Measurements from ENCODE around the gene SLC49A4. TPM values are rescaled to one million over a fixed set of nuclear protein-coding genes. Genes with fewer than 3 reads are reported as not detected.

The SLC49A4 gene
- total and polyA plus RNA-seq, 2 of the 13 experiments (the other 11 are each of a cell fraction or from before 2014, with no cell fraction given) = 6.5 to 16.3 TPM

GRCh38 chr3:122776675-122777468 is 18.0 kb upstream of the SLC49A4 start (continued):
- TF ChIP-seq UBTF (CRISPR knock-in tag; IDR thresholded peaks at IDR 0.05) = no peak

GRCh38 chr3:122777563-122777962 is 17.3 kb upstream of the SLC49A4 start:
- CTCF ChIA-PET (ENCODE audit: low intra/inter-chr PET ratio, low total read pairs) = no interaction called here
- intact Hi-C loops (cut with micrococcal nuclease; ENCODE audit: unreplicated experiment) = no loop called here
- no peak for FAIRE-seq
- TF ChIP-seq PRMT3 (CRISPR knock-in tag; IDR thresholded peaks at IDR 0.05; ENCODE audit: borderline replicate concordance, low read depth) (no peak), ZBTB46 (CRISPR knock-in tag; IDR thresholded peaks at IDR 0.05; ENCODE audit: borderline replicate concordance) (no peak), JDP2 (CRISPR knock-in tag; IDR thresholded peaks at IDR 0.05; ENCODE audit: borderline replicate concordance) (no peak), NBN (conservative IDR thresholded peaks at IDR 0.05) (no peak), ZFYVE20 (CRISPR knock-in tag; IDR thresholded peaks at IDR 0.05; ENCODE audit: borderline replicate concordance, low read depth) (no peak), GLI4 (CRISPR knock-in tag; IDR thresholded peaks at IDR 0.05; ENCODE audit: borderline replicate concordance) (no peak), ZNF136 (CRISPR knock-in tag; IDR thresholded peaks at IDR 0.05; ENCODE audit: low read depth) (no peak), ZUFSP (CRISPR knock-in tag; IDR thresholded peaks at IDR 0.05; ENCODE audit: borderline replicate concordance) (no peak), HDAC1 (CRISPR knock-in tag; IDR thresholded peaks at IDR 0.05) (no peak), FLYWCH1 (CRISPR knock-in tag; IDR thresholded peaks at IDR 0.05) (no peak), ZBTB49 (CRISPR knock-in tag; IDR thresholded peaks at IDR 0.05; ENCODE audit: borderline replicate concordance) (no peak), YEATS2 (CRISPR knock-in tag; IDR thresholded peaks at IDR 0.05; ENCODE audit: borderline replicate concordance) (no peak)

More at GRCh38 chr3:122777563-122777962, 17.3 kb upstream of the SLC49A4 start:
- in situ Hi-C loops (cut with HindIII; ENCODE audit: extremely low pct_ligation_motif_present, low pct_unique_long_range_greater_than_20kb) = no loop called here
- no peak overlapping the region for H3K4me2 ChIP-seq (ENCODE audit: low read depth, low read length)
- H3K36me3 ChIP-seq (replicated peaks in 1 of 2; ENCODE audit: control insufficient read depth in 1 of 2, insufficient read depth in 2 of 2, low read length in 2 of 2) = no peaks in the 10 kb centered on the region
- no TSS peak for BruUV-seq (replicated peaks)
- H3K4me3 ChIP-seq (replicated peaks in 1 of 3; ENCODE audit: insufficient read depth in 1 of 3, low read depth in 2 of 3, low read length in 3 of 3) = no peak overlapping the region
- H3K9me3 ChIP-seq (ENCODE audit: low read length) = no peaks in the 10 kb centered on the region
- 94% methylated on average over 3 of the region's 3 CpGs for WGBS (ENCODE audit: low lambda C conversion rate)
- no peak overlapping the region for H3K9ac ChIP-seq (ENCODE audit: insufficient read depth, low read depth, low read length)
- no peaks in the 10 kb centered on the region for H3K27me3 ChIP-seq (ENCODE audit: control insufficient read depth in 1 of 2, insufficient read depth in 2 of 2, low read length in 2 of 2)
- no peaks in the 10 kb centered on the region for H3K4me1 ChIP-seq (ENCODE audit: insufficient read depth, low read length)
- no peaks in the 10 kb centered on the region for H3K79me2 ChIP-seq (ENCODE audit: insufficient read depth, low read length)
- no peak overlapping the region for H2AFZ ChIP-seq (ENCODE audit: low read length)
- no peak for ATAC-seq
- no peak overlapping the region for H3K27ac ChIP-seq (ENCODE audit: extremely low read length, insufficient read depth, low read length)
- no peak for DNase-seq (ENCODE audit: low spot score)
- H4K20me1 ChIP-seq (ENCODE audit: insufficient read depth, low read length) = no peaks in the 10 kb centered on the region
- POLR2A ChIA-PET = no interaction called here

Measured in HepG2 (cell line).